ENCODE results near the gene SH2D3C.

- TF ChIP-seq CTCF (IDR thresholded peaks at IDR 0.05) (no peak), POLR2A (IDR thresholded peaks at IDR 0.05) (no peak)
Observed at GRCh38 chr9:127714020-127714750, 64.3 kb downstream of the SH2D3C start.
